ENCODE measurements around the gene MACROD2.

DNA sequence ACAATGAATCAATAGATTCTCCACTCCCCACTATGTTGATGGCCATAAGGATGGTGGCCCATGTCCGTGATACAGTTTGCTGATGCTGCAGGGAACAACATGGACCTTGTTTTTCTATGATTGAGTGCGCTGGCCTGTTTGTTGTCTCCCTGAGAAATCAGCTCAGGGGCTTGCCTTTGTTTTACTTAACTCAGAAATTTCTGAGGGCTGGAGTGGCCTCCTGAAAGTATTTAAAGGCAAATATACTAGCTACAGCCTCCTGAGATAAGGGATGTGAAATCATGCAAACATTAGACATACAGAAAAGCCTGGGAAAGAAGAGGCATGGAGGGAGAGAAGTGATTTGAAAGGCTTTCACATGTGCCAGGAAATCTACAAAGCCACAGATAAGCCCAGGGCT, 512.4 kb downstream of the MACROD2 start:
- no peak for TF ChIP-seq EZH2 (IDR thresholded peaks at IDR 0.05; ENCODE audit: borderline replicate concordance, insufficient read depth, low read length, poor library complexity, severe bottlenecking)
- TF ChIP-seq TAF1 (IDR thresholded peaks at IDR 0.05; ENCODE audit: low read depth) = no peak
- TF ChIP-seq, protein P1, sequence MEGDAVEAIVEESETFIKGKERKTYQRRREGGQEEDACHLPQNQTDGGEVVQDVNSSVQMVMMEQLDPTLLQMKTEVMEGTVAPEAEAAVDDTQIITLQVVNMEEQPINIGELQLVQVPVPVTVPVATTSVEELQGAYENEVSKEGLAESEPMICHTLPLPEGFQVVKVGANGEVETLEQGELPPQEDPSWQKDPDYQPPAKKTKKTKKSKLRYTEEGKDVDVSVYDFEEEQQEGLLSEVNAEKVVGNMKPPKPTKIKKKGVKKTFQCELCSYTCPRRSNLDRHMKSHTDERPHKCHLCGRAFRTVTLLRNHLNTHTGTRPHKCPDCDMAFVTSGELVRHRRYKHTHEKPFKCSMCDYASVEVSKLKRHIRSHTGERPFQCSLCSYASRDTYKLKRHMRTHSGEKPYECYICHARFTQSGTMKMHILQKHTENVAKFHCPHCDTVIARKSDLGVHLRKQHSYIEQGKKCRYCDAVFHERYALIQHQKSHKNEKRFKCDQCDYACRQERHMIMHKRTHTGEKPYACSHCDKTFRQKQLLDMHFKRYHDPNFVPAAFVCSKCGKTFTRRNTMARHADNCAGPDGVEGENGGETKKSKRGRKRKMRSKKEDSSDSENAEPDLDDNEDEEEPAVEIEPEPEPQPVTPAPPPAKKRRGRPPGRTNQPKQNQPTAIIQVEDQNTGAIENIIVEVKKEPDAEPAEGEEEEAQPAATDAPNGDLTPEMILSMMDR (IDR thresholded peaks at IDR 0.05; ENCODE audit: poor library complexity, severe bottlenecking) = no peak
